ENCODE results near the gene VASH1.

VASH1 gene

DNA sequence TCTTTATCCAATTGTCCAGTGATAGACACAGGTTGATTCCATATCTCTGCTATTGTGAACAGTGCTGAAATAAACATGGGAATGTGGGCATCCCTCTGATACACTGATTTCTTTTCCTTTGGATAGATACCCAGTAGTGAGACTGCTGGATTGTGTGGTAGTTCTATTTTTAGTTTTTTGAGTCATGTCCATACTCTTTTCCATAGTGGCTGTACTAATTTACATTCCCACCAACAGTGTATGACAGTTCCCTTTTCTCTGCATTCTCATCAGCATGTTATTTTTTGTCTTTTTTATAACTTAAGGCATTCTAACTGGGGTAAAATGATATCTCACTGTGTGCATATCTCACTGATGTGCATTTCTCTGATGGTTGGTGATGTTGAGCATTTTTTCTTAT, 24.8 kb upstream of the VASH1 start:
- no peaks in the 10 kb centered on the region for H3K27me3 ChIP-seq (ENCODE audit: insufficient read depth, low read length, poor library complexity, severe bottlenecking)
- no peak overlapping the region for H3K9ac ChIP-seq (ENCODE audit: low read depth, low read length, poor library complexity, severe bottlenecking)
- no peak overlapping the region for H3K4me2 ChIP-seq (ENCODE audit: low read depth, low read length, poor library complexity, severe bottlenecking)
- H3K4me3 ChIP-seq (ENCODE audit: low read length, poor library complexity, severe bottlenecking): no peak overlapping the region
- no peaks in the 10 kb centered on the region for H3F3A ChIP-seq (ENCODE audit: low read depth)
- no peaks in the 10 kb centered on the region for H3K36me3 ChIP-seq (ENCODE audit: insufficient read depth, low read length)
- peaks cover 11% of the 10 kb centered on the region for H3K9me3 ChIP-seq (ENCODE audit: insufficient read depth, low read depth, low read length)
- no peaks in the 10 kb centered on the region for H3K9me2 ChIP-seq (replicated peaks; ENCODE audit: low read depth, low read length)
- no peak overlapping the region for H2AFZ ChIP-seq (ENCODE audit: low read length)
- H4K20me1 ChIP-seq (ENCODE audit: insufficient read depth, low read length, poor library complexity, severe bottlenecking): no peaks in the 10 kb centered on the region
- no peaks in the 10 kb centered on the region for H3K79me2 ChIP-seq (ENCODE audit: insufficient read depth, low read length)
- TF ChIP-seq, protein P1, sequence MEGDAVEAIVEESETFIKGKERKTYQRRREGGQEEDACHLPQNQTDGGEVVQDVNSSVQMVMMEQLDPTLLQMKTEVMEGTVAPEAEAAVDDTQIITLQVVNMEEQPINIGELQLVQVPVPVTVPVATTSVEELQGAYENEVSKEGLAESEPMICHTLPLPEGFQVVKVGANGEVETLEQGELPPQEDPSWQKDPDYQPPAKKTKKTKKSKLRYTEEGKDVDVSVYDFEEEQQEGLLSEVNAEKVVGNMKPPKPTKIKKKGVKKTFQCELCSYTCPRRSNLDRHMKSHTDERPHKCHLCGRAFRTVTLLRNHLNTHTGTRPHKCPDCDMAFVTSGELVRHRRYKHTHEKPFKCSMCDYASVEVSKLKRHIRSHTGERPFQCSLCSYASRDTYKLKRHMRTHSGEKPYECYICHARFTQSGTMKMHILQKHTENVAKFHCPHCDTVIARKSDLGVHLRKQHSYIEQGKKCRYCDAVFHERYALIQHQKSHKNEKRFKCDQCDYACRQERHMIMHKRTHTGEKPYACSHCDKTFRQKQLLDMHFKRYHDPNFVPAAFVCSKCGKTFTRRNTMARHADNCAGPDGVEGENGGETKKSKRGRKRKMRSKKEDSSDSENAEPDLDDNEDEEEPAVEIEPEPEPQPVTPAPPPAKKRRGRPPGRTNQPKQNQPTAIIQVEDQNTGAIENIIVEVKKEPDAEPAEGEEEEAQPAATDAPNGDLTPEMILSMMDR (conservative IDR thresholded peaks at IDR 0.05; ENCODE audit: low read length): no peak
- no peak for TF ChIP-seq EZH2phosphoT487 (IDR thresholded peaks at IDR 0.05; ENCODE audit: borderline replicate concordance)
- no peaks in the 10 kb centered on the region for H3K4me1 ChIP-seq (ENCODE audit: insufficient read depth, low read length, poor library complexity, severe bottlenecking)

DNA sequence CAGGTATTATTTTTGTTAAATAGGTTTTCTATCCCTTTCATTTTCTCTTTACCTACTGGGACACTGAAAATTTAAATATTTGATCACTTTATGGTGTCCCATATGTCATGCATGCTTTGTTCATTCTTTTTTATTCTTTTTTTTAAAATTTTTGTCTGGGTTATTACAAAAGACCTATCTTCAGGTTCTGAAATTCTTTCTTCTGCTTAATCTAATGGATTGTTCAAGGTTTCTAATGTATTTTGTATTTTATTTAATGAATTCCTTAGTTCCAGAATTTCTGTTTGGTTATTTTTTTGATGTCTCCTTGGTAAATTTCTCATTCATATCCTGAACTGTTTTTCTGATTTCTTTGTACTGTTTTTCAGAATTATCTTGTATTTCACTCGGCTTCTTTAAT, 20.2 kb upstream of the VASH1 start:
- TF ChIP-seq EZH2phosphoT487 (IDR thresholded peaks at IDR 0.05; ENCODE audit: borderline replicate concordance): no peak
- TF ChIP-seq, protein P1 (conservative IDR thresholded peaks at IDR 0.05; ENCODE audit: low read length): no peak
- H3K9me2 ChIP-seq (replicated peaks; ENCODE audit: low read depth, low read length): no peaks in the 10 kb centered on the region
- no peaks in the 10 kb centered on the region for H3K27me3 ChIP-seq (ENCODE audit: insufficient read depth, low read length, poor library complexity, severe bottlenecking)
- no peak overlapping the region for H3K4me3 ChIP-seq (ENCODE audit: low read length, poor library complexity, severe bottlenecking)
- H3K79me2 ChIP-seq (ENCODE audit: insufficient read depth, low read length): no peaks in the 10 kb centered on the region
- H3K4me1 ChIP-seq (ENCODE audit: insufficient read depth, low read length, poor library complexity, severe bottlenecking): no peaks in the 10 kb centered on the region
- no peaks in the 10 kb centered on the region for H3F3A ChIP-seq (ENCODE audit: low read depth)
- no peak overlapping the region for H3K9ac ChIP-seq (ENCODE audit: low read depth, low read length, poor library complexity, severe bottlenecking)
- H2AFZ ChIP-seq (ENCODE audit: low read length): no peak overlapping the region
- H3K36me3 ChIP-seq (ENCODE audit: insufficient read depth, low read length): no peaks in the 10 kb centered on the region
- peaks cover 11% of the 10 kb centered on the region for H3K9me3 ChIP-seq (ENCODE audit: insufficient read depth, low read depth, low read length)
- H3K4me2 ChIP-seq (ENCODE audit: low read depth, low read length, poor library complexity, severe bottlenecking): no peak overlapping the region
- no peaks in the 10 kb centered on the region for H4K20me1 ChIP-seq (ENCODE audit: insufficient read depth, low read length, poor library complexity, severe bottlenecking)

DNA sequence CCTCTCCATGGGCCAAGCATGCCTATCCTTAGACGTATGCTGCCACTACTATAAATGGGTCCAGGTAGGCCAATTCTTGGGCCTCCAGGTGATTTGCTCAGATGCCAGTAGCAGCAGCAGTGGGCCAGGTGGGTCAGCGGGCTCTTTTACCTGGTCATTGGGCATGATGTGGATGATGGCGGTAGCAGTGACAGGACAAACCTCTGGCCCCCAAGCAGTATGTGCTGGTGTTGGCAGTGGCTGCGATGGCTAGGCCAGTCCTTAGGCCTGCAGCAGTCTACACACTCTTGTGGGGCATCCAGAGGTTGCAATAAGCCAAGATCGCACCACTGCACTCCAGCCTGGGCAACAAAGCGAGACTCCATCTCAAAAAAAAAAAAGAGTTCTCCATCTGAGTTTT, 19.1 kb upstream of the VASH1 start:
- no peaks in the 10 kb centered on the region for H3K79me2 ChIP-seq (ENCODE audit: insufficient read depth, low read length)
- TF ChIP-seq, protein P1 (conservative IDR thresholded peaks at IDR 0.05; ENCODE audit: low read length): no peak
- no peak for TF ChIP-seq EZH2phosphoT487 (IDR thresholded peaks at IDR 0.05; ENCODE audit: borderline replicate concordance)

More for the DNA sequence above, 19.1 kb upstream of the VASH1 start:
- Histone ChIP-seq H3K27me3 (ENCODE audit: insufficient read depth, low read length, poor library complexity, severe bottlenecking) (no peaks in the 10 kb centered on the region), H3K9me2 (replicated peaks; ENCODE audit: low read depth, low read length) (no peaks in the 10 kb centered on the region), H3K4me2 (ENCODE audit: low read depth, low read length, poor library complexity, severe bottlenecking) (no peak overlapping the region), H3K4me3 (ENCODE audit: low read length, poor library complexity, severe bottlenecking) (no peak overlapping the region), H3K36me3 (ENCODE audit: insufficient read depth, low read length) (no peaks in the 10 kb centered on the region), H3F3A (ENCODE audit: low read depth) (no peaks in the 10 kb centered on the region), H4K20me1 (ENCODE audit: insufficient read depth, low read length, poor library complexity, severe bottlenecking) (no peaks in the 10 kb centered on the region), H2AFZ (ENCODE audit: low read length) (no peak overlapping the region), H3K9ac (ENCODE audit: low read depth, low read length, poor library complexity, severe bottlenecking) (no peak overlapping the region), H3K9me3 (ENCODE audit: insufficient read depth, low read depth, low read length) (peaks cover 11% of the 10 kb centered on the region), H3K4me1 (ENCODE audit: insufficient read depth, low read length, poor library complexity, severe bottlenecking) (no peaks in the 10 kb centered on the region)
